ENCODE results near the gene USP46. TPM values are rescaled to one million over a fixed set of nuclear protein-coding genes. Genes with fewer than 3 reads are reported as not detected.

USP46 gene
- total RNA-seq, 1 donor from 2014 or later, result 34.6 TPM

- DNase-seq (ENCODE audit: low spot score), result no peak
Measured at GRCh38 chr4:52657618-52658501, 1.2 kb downstream of the USP46 start.

GRCh38 chr4:52657292-52657617, 1.8 kb downstream of the USP46 start:
- DNase-seq (ENCODE audit: low spot score), result no peak

- no peak for DNase-seq (ENCODE audit: low spot score)
Measured at GRCh38 chr4:52655506-52655905, 3.6 kb downstream of the USP46 start.

- DNase-seq (ENCODE audit: low spot score), result no peak
Measured at GRCh38 chr4:52651996-52652672, 7.0 kb downstream of the USP46 start.

GRCh38 chr4:52648836-52649235, 10.3 kb downstream of the USP46 start:
- DNase-seq (ENCODE audit: low spot score), result no peak

GRCh38 chr4:52646741-52647140, 12.4 kb downstream of the USP46 start:
- DNase-seq (ENCODE audit: low spot score), result no peak

GRCh38 chr4:52646096-52646495, 13.0 kb downstream of the USP46 start:
- DNase-seq (ENCODE audit: low spot score), result no peak

GRCh38 chr4:52645300-52645699, 13.8 kb downstream of the USP46 start:
- no peak for DNase-seq (ENCODE audit: low spot score)

GRCh38 chr4:52643785-52644244, 15.3 kb downstream of the USP46 start:
- no peak for DNase-seq (ENCODE audit: low spot score)

- DNase-seq (ENCODE audit: low spot score), result no peak
Measured at GRCh38 chr4:52643190-52643589, 15.9 kb downstream of the USP46 start.

- no peak for DNase-seq (ENCODE audit: low spot score)
Measured at GRCh38 chr4:52641854-52642563, 17.1 kb downstream of the USP46 start.

GRCh38 chr4:52640808-52641565, 18.1 kb downstream of the USP46 start:
- DNase-seq (ENCODE audit: low spot score), result no peak

- DNase-seq (ENCODE audit: low spot score), result no peak
Measured at GRCh38 chr4:52638717-52639116, 20.4 kb downstream of the USP46 start.

GRCh38 chr4:52637116-52637515, 22.0 kb downstream of the USP46 start:
- no peak for DNase-seq (ENCODE audit: low spot score)

GRCh38 chr4:52635560-52635959, 23.5 kb downstream of the USP46 start:
- DNase-seq (ENCODE audit: low spot score), result no peak

- DNase-seq (ENCODE audit: low spot score), result no peak
Measured at GRCh38 chr4:52635130-52635529, 24.0 kb downstream of the USP46 start.

GRCh38 chr4:52633846-52634245, 25.3 kb downstream of the USP46 start:
- DNase-seq (ENCODE audit: low spot score), result no peak

GRCh38 chr4:52628974-52629373, 30.1 kb downstream of the USP46 start:
- no peak for DNase-seq (ENCODE audit: low spot score)

GRCh38 chr4:52628543-52628942, 30.6 kb downstream of the USP46 start:
- DNase-seq (ENCODE audit: low spot score), result no peak

- DNase-seq (ENCODE audit: low spot score), result no peak
Measured at GRCh38 chr4:52627876-52628275, 31.2 kb downstream of the USP46 start.

GRCh38 chr4:52625216-52625615, 33.9 kb downstream of the USP46 start:
- no peak for DNase-seq (ENCODE audit: low spot score)

GRCh38 chr4:52622564-52622963, 36.5 kb downstream of the USP46 start:
- DNase-seq (ENCODE audit: low spot score), result no peak

Measured in ureter (tissue), 1 donor.